H1 (cell line): ENCODE results near the gene MYH7.

Source experiments
- EZH2 ChIP-seq: fragments of 200-600 bp; sonication (generic); IDR thresholded peaks from 2 replicates; pipeline ENCODE4 v1.7.1; 2012; ENCODE audit warnings: low read depth, mild to moderate bottlenecking, moderate library complexity, low read length, inconsistent platforms; ENCODE audit not compliant: severe bottlenecking
- FOSL1 ChIP-seq: IDR thresholded peaks from 2 replicates; pipeline ENCODE4 v1.6.1; 2011; ENCODE audit warnings: mild to moderate bottlenecking, low read depth, low read length, moderate library complexity; ENCODE audit not compliant: insufficient read depth
- POLR2A ChIP-seq, 2 experiments: IDR thresholded peaks; 1 replicate in 1 of 2; 2 replicates in 1 of 2; pipeline ENCODE4 v1.6.1; 2011; ENCODE audit warnings: low read depth in 2 of 2, low read length in 2 of 2, mild to moderate bottlenecking in 2 of 2; ENCODE audit errors: control extremely low read depth in 1 of 2
- TF ChIP-seq, protein P1 (sequence below), 3 experiments: IDR thresholded peaks; 1 replicate in 2 of 3; 2 replicates in 1 of 3; pipeline versions ENCODE4 v1.5.1 to v1.6.1; 2011; ENCODE audit warnings: low read length in 3 of 3, mild to moderate bottlenecking in 3 of 3, inconsistent platforms in 2 of 3, low read depth in 1 of 3, moderate library complexity in 1 of 3; ENCODE audit not compliant: insufficient read depth in 1 of 3; ENCODE audit errors: control extremely low read depth in 1 of 3
- TF ChIP-seq, protein P2 (sequence below): IDR thresholded peaks from 2 replicates; pipeline ENCODE4 v1.6.1; 2011; ENCODE audit warnings: low read depth, mild to moderate bottlenecking, low read length; ENCODE audit not compliant: insufficient read depth

DNA sequence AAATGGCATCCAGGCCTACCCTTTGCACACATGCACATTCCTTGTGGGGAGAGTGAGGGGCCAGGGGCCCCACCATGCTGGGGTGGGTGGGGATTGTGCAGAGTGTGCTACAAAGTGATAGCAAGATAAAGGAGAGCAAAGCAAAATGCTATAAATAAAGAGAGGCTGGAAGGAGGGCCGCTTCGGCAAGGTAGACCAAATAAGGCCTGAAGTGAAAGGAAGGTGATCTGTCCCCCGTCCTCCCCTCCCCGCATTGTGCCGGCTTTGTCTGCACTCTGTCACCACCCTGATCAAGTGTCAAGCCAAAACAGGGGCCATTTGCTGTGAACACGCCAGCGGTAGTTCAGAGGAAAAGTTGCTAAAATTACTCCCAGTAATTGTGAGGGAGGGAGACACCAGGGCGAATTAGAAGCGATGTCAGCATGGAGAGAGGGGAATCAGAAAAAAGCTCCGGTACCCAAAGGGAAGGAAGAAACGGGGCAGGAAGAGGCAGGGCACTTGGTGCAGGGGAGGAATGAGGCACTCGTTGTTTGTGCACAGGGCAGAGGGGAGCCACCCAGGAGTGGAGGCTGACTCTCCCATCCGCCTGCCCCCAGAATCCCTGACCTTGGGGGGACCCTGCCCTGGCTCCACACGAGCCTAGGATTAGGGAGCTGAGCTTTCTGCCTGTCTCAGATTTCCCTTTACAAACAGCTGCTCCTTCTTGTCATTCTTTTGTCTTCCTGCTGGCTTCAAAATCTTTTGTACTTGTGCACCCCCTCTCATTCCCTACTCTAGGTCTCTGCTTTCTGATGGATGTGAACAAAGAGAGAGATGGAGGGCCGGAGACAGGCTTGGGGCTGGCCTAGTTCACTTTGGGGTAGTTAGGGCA is 2.9 kb upstream of the MYH7 start:
- TF ChIP-seq, protein P1, sequence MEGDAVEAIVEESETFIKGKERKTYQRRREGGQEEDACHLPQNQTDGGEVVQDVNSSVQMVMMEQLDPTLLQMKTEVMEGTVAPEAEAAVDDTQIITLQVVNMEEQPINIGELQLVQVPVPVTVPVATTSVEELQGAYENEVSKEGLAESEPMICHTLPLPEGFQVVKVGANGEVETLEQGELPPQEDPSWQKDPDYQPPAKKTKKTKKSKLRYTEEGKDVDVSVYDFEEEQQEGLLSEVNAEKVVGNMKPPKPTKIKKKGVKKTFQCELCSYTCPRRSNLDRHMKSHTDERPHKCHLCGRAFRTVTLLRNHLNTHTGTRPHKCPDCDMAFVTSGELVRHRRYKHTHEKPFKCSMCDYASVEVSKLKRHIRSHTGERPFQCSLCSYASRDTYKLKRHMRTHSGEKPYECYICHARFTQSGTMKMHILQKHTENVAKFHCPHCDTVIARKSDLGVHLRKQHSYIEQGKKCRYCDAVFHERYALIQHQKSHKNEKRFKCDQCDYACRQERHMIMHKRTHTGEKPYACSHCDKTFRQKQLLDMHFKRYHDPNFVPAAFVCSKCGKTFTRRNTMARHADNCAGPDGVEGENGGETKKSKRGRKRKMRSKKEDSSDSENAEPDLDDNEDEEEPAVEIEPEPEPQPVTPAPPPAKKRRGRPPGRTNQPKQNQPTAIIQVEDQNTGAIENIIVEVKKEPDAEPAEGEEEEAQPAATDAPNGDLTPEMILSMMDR (IDR thresholded peaks at IDR 0.05; ENCODE audit: control extremely low read depth in 1 of 3, insufficient read depth in 1 of 3, low read depth in 1 of 3, low read length in 3 of 3): no peak
- TF ChIP-seq FOSL1: no peak
- no peak for TF ChIP-seq POLR2A (IDR thresholded peaks at IDR 0.05; ENCODE audit: control extremely low read depth in 1 of 2, low read depth in 2 of 2, low read length in 2 of 2)
- TF ChIP-seq EZH2: no peak
- TF ChIP-seq, protein P2, sequence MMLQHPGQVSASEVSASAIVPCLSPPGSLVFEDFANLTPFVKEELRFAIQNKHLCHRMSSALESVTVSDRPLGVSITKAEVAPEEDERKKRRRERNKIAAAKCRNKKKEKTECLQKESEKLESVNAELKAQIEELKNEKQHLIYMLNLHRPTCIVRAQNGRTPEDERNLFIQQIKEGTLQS: no peak
